ENCODE results near the gene DHRSX. TPM values are rescaled to one million over a fixed set of nuclear protein-coding genes. Genes with fewer than 3 reads are reported as not detected.
"Not testable (repeated sequence)": the region's sequence is repeated elsewhere in the genome, so short reads cannot be mapped to it uniquely, and the experiment has no call there.

DHRSX gene
- total and polyA plus RNA-seq, 2 donors (not counting 3 experiments of a cell fraction or from before 2014, with no cell fraction given), result 27.1 to 37.7 TPM

- no peak overlapping the region for H2AFZ ChIP-seq (ENCODE audit: low read depth, low read length)
- no peaks in the 10 kb centered on the region for H3K36me3 ChIP-seq (ENCODE audit: control insufficient read depth in 2 of 2, extremely low read depth in 1 of 2, insufficient read depth in 2 of 2, low read length in 2 of 2)
- H3K9me3 ChIP-seq (replicated peaks; ENCODE audit: control insufficient read depth, insufficient read depth, low read length), result no peaks in the 10 kb centered on the region
- DNase-seq (ENCODE audit: low read depth, low spot score), result no peak
- H3K4me2 ChIP-seq (ENCODE audit: insufficient read depth, low read length), result no peak overlapping the region
- intact Hi-C loops (cut with micrococcal nuclease) (no loop called here), dilution Hi-C loops (cut with MboI; ENCODE audit: extremely low pct_ligation_motif_present, low sequenced_read_pairs) (no loop called here)
- no peak overlapping the region for H3K27ac ChIP-seq (ENCODE audit: insufficient read depth, low read depth, low read length)
- H3K79me2 ChIP-seq (ENCODE audit: control insufficient read depth, insufficient read depth, low read length), result peaks cover 13% of the 10 kb centered on the region
- no peak for TF ChIP-seq FOS (IDR thresholded peaks at IDR 0.05; ENCODE audit: borderline replicate concordance, insufficient read depth, low read length)
- no peak for TF ChIP-seq MYC (IDR thresholded peaks at IDR 0.05; ENCODE audit: low read depth, low read length)
- no peak for TF ChIP-seq GATA2 (IDR thresholded peaks at IDR 0.05; ENCODE audit: insufficient read depth, insufficient read length, low read depth, low read length)
- TF ChIP-seq POLR2A (IDR thresholded peaks at IDR 0.05; ENCODE audit: low read depth, low read length), result no peak
- TF ChIP-seq JUN (IDR thresholded peaks at IDR 0.05; ENCODE audit: borderline replicate concordance, insufficient read depth, insufficient read length, low read depth), result no peak
- no peak for TF ChIP-seq CTCF (IDR thresholded peaks at IDR 0.05; ENCODE audit: extremely low read depth in 1 of 2, insufficient read depth in 1 of 2, low read depth in 1 of 2, low read length in 2 of 2)
- TF ChIP-seq MAX (IDR thresholded peaks at IDR 0.05; ENCODE audit: insufficient read depth, insufficient read length), result no peak
- no peak for TF ChIP-seq EZH2 (IDR thresholded peaks at IDR 0.05; ENCODE audit: borderline replicate concordance, low read depth, low read length, severe bottlenecking)
- POLR2A ChIA-PET, result no interaction called here
- H3K9ac ChIP-seq (replicated peaks; ENCODE audit: extremely low read depth, insufficient read depth, low read length), result no peak overlapping the region
- H3K27me3 ChIP-seq (ENCODE audit: control insufficient read depth in 2 of 2, insufficient read depth in 2 of 2, low read length in 2 of 2), result no peaks in the 10 kb centered on the region
- H3K9me1 ChIP-seq (replicated peaks; ENCODE audit: control insufficient read depth, extremely low read depth, insufficient read depth, low read length), result no peaks in the 10 kb centered on the region
- BruUV-seq (replicated peaks), result no TSS peak
- H3K4me1 ChIP-seq (ENCODE audit: control insufficient read depth, extremely low read depth, insufficient read depth, low read length), result no peaks in the 10 kb centered on the region
- CTCF ChIA-PET, result no interaction called here
- no peak overlapping the region for H3K4me3 ChIP-seq (replicated peaks in 1 of 3; ENCODE audit: insufficient read depth in 1 of 3, low read depth in 1 of 3, low read length in 3 of 3)
- H4K20me1 ChIP-seq (replicated peaks; ENCODE audit: control insufficient read depth, extremely low read depth, insufficient read depth, low read length), result no peaks in the 10 kb centered on the region
- no peak for FAIRE-seq
Observed at GRCh38 chrX:2471641-2472040, 29.1 kb downstream of the DHRSX start.

- BruUV-seq (replicated peaks); CTCF ChIA-PET: not testable (repeated sequence)
Observed at GRCh38 chrX:2471126-2471525, 29.6 kb downstream of the DHRSX start.

GRCh38 chrX:2469852-2470251, 30.9 kb downstream of the DHRSX start:
- dilution Hi-C loops (cut with MboI; ENCODE audit: extremely low pct_ligation_motif_present, low sequenced_read_pairs); BruUV-seq (replicated peaks); DNase-seq (ENCODE audit: low read depth, low spot score); H3K4me1 ChIP-seq (ENCODE audit: control insufficient read depth, extremely low read depth, insufficient read depth, low read length); H3K9me3 ChIP-seq (replicated peaks; ENCODE audit: control insufficient read depth, insufficient read depth, low read length); H3K9ac ChIP-seq (replicated peaks; ENCODE audit: extremely low read depth, insufficient read depth, low read length); POLR2A ChIA-PET; H3K9me1 ChIP-seq (replicated peaks; ENCODE audit: control insufficient read depth, extremely low read depth, insufficient read depth, low read length); H3K4me3 ChIP-seq (replicated peaks in 1 of 3; ENCODE audit: insufficient read depth in 1 of 3, low read depth in 1 of 3, low read length in 3 of 3); intact Hi-C loops (cut with micrococcal nuclease); H2AFZ ChIP-seq (ENCODE audit: low read depth, low read length); H3K27ac ChIP-seq (ENCODE audit: insufficient read depth, low read depth, low read length); H3K4me2 ChIP-seq (ENCODE audit: insufficient read depth, low read length); H4K20me1 ChIP-seq (replicated peaks; ENCODE audit: control insufficient read depth, extremely low read depth, insufficient read depth, low read length); CTCF ChIA-PET; FAIRE-seq; H3K79me2 ChIP-seq (ENCODE audit: control insufficient read depth, insufficient read depth, low read length); H3K36me3 ChIP-seq (ENCODE audit: control insufficient read depth in 2 of 2, extremely low read depth in 1 of 2, insufficient read depth in 2 of 2, low read length in 2 of 2); H3K27me3 ChIP-seq (ENCODE audit: control insufficient read depth in 2 of 2, insufficient read depth in 2 of 2, low read length in 2 of 2): not testable (repeated sequence)

More at GRCh38 chrX:2471126-2471525, 29.6 kb downstream of the DHRSX start:
- H3K79me2 ChIP-seq (ENCODE audit: control insufficient read depth, insufficient read depth, low read length), result peaks cover 12% of the 10 kb centered on the region
- H3K9me1 ChIP-seq (replicated peaks; ENCODE audit: control insufficient read depth, extremely low read depth, insufficient read depth, low read length); H3K9me3 ChIP-seq (replicated peaks; ENCODE audit: control insufficient read depth, insufficient read depth, low read length); H3K4me3 ChIP-seq (replicated peaks in 1 of 3; ENCODE audit: insufficient read depth in 1 of 3, low read depth in 1 of 3, low read length in 3 of 3); POLR2A ChIA-PET; H3K27ac ChIP-seq (ENCODE audit: insufficient read depth, low read depth, low read length); dilution Hi-C loops (cut with MboI; ENCODE audit: extremely low pct_ligation_motif_present, low sequenced_read_pairs); H4K20me1 ChIP-seq (replicated peaks; ENCODE audit: control insufficient read depth, extremely low read depth, insufficient read depth, low read length); H3K36me3 ChIP-seq (ENCODE audit: control insufficient read depth in 2 of 2, extremely low read depth in 1 of 2, insufficient read depth in 2 of 2, low read length in 2 of 2); DNase-seq (ENCODE audit: low read depth, low spot score); H3K4me2 ChIP-seq (ENCODE audit: insufficient read depth, low read length); intact Hi-C loops (cut with micrococcal nuclease); FAIRE-seq; H2AFZ ChIP-seq (ENCODE audit: low read depth, low read length); H3K4me1 ChIP-seq (ENCODE audit: control insufficient read depth, extremely low read depth, insufficient read depth, low read length); H3K27me3 ChIP-seq (ENCODE audit: control insufficient read depth in 2 of 2, insufficient read depth in 2 of 2, low read length in 2 of 2); H3K9ac ChIP-seq (replicated peaks; ENCODE audit: extremely low read depth, insufficient read depth, low read length): not testable (repeated sequence)

Measured in endothelial cell of umbilical vein (primary cell).